ENCODE results near the gene RWDD1. TPM values are rescaled to one million over a fixed set of nuclear protein-coding genes. Genes with fewer than 3 reads are reported as not detected.
A peak's percentile ranks its signal among the peaks of the same experiment; 100 is the strongest.

Gene RWDD1
- total RNA-seq, 1 donor from 2014 or later = 49.6 TPM

GRCh38 chr6:116529466-116530290 lies 41.6 kb upstream of the RWDD1 start:
- peaks cover 19% of the 10 kb centered on the region for H3K27me3 Mint-ChIP-seq (ENCODE audit: low read depth)
- H3K9me3 Mint-ChIP-seq = no peaks in the 10 kb centered on the region
- TF ChIP-seq, protein P1, sequence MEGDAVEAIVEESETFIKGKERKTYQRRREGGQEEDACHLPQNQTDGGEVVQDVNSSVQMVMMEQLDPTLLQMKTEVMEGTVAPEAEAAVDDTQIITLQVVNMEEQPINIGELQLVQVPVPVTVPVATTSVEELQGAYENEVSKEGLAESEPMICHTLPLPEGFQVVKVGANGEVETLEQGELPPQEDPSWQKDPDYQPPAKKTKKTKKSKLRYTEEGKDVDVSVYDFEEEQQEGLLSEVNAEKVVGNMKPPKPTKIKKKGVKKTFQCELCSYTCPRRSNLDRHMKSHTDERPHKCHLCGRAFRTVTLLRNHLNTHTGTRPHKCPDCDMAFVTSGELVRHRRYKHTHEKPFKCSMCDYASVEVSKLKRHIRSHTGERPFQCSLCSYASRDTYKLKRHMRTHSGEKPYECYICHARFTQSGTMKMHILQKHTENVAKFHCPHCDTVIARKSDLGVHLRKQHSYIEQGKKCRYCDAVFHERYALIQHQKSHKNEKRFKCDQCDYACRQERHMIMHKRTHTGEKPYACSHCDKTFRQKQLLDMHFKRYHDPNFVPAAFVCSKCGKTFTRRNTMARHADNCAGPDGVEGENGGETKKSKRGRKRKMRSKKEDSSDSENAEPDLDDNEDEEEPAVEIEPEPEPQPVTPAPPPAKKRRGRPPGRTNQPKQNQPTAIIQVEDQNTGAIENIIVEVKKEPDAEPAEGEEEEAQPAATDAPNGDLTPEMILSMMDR (conservative IDR thresholded peaks at IDR 0.05) = no peak
- peaks cover 33% of the 10 kb centered on the region for H3K4me1 Mint-ChIP-seq
- H3K4me3 Mint-ChIP-seq = no peak overlapping the region
- no peak for DNase-seq (ENCODE audit: low read depth, low spot score)
- no peaks in the 10 kb centered on the region for H3K36me3 Mint-ChIP-seq (ENCODE audit: low read depth)
- H3K27ac Mint-ChIP-seq (ENCODE audit: unreplicated experiment) = no peak overlapping the region

DNA sequence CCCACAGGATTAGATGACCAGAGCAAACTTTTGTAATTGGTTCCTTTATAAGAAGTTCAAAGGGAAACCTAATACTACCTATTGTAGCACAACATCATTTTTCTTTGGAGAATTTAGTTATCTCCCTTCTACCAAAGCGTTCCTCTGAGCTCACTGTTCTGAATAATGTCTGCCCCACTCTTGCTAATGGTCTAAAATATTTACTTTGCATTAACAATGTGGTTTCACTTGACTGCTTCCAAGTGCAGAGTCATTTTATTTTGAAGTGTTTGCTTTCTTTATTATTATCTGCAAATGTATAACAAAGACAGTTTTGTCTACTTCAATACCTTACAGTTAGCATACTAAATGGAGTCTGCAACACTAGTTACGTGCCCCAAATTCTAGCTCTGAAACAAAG lies 40.9 kb upstream of the RWDD1 start:
- Mint-ChIP-seq H3K4me1 (peaks cover 33% of the 10 kb centered on the region), H3K27me3 (ENCODE audit: low read depth) (peaks cover 19% of the 10 kb centered on the region), H3K27ac (ENCODE audit: unreplicated experiment) (no peak overlapping the region), H3K4me3 (no peak overlapping the region), H3K9me3 (no peaks in the 10 kb centered on the region), H3K36me3 (ENCODE audit: low read depth) (no peaks in the 10 kb centered on the region)
- TF ChIP-seq, protein P1 (conservative IDR thresholded peaks at IDR 0.05) = no peak
- DNase-seq (ENCODE audit: low read depth, low spot score) = no peak

DNA sequence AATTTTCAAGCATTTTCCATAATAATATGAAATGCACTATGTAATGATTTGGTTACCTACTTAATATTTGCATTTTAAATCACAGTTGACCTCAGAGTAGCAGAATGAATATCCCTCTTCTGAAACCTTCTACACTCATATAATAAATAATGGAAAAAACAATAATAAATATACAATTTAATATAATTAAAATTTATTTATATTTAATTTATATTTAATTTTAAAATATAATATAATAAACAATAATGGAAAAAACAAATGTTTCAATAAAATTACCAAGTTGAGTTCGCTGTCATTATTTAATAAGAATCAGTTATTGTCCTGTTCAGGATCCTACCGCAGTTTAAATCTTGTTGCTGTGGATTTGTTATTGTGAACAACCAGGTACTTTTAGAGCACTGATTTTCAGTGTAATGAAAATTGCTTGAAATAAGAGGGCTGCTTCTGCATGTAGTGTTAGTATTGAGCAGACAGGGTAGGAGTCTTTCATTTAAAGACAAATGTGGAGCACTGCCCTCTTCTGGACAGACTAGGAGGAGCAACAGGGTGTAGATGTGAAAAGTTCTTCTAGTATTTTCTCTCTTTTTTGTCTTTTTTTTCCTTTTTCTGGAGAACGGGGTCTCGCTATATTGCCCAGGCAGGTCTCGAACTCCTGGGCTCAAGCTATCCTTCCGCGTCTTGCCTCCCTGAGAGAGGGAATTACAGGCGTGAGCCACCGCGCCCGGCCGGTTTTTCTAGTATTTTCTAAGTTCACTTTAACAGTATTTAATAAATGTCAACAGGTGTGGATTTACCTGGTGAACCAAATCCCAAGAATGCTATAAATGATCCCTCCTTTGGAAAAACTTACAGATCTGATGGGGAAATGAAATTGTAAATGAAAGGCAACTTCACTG lies 39.4 kb upstream of the RWDD1 start:
- Mint-ChIP-seq H3K4me1 (peaks cover 33% of the 10 kb centered on the region), H3K4me3 (no peak overlapping the region), H3K9me3 (no peaks in the 10 kb centered on the region), H3K27me3 (ENCODE audit: low read depth) (peaks cover 19% of the 10 kb centered on the region), H3K36me3 (ENCODE audit: low read depth) (no peaks in the 10 kb centered on the region), H3K27ac (ENCODE audit: unreplicated experiment) (no peak overlapping the region)
- peak; percentile 57 for DNase-seq (ENCODE audit: low read depth, low spot score)
- TF ChIP-seq, protein P1 (conservative IDR thresholded peaks at IDR 0.05) = peak; percentile 80

DNA sequence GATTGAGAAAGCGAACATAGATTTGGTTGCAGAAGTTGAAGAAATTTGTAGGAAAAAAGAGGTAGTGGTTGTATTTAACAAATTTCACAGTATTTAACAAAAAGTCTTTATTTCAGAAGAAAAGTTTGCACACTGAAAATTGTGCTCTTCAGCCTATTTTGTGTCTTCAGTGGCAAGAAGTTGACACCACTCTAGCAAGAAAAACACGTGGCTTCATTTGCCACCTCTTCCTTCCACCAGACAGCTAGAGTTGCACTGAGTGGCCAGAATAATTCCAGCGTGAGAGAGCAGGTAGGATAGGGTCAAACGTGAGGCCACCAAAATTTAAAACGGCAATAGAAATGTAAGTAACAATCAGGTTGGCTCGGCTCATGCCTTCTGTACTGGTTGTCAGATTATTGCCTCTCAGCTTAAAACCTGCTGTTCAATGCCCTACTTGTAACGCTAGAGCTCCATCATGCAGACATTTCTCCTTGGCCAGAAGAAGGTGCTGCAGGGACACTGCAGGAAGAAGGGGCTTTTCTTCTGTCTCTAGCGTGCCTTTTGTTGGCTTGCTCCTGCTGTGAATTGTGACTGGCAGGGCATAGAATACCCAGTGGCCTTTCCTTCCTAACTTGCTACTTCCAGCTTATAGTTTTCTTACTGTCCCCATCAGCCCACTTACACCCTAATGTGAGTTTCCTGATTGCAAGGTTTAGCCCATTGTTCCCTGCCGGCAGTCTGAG lies 37.9 kb upstream of the RWDD1 start:
- Mint-ChIP-seq H3K27me3 (ENCODE audit: low read depth) (peaks cover 19% of the 10 kb centered on the region), H3K4me3 (no peak overlapping the region), H3K27ac (ENCODE audit: unreplicated experiment) (peak overlapping the region; percentile 70), H3K4me1 (peaks cover 33% of the 10 kb centered on the region), H3K36me3 (ENCODE audit: low read depth) (no peaks in the 10 kb centered on the region), H3K9me3 (no peaks in the 10 kb centered on the region)
- TF ChIP-seq, protein P1 (conservative IDR thresholded peaks at IDR 0.05) = no peak
- no peak for DNase-seq (ENCODE audit: low read depth, low spot score)

DNA sequence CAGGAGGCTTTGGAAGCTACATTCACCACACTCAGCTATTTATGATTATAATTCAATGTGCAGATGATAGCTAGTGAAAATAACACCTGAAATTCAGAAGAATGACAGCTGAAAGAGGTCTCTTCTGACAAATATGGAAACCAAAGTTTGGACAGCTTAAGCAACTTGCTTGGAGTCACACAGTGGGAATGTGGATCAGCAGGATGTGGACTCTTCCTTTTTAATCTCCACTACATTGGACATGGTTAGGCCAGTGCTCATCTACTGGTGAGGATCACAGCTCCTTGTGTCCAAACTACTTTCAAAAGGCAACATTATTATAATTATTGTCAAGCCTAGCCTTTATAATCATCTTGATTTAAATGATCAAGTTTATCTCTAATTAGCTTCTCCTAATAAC lies 36.2 kb upstream of the RWDD1 start:
- no peak for DNase-seq (ENCODE audit: low read depth, low spot score)
- peaks cover 19% of the 10 kb centered on the region for H3K27me3 Mint-ChIP-seq (ENCODE audit: low read depth)
- no peak overlapping the region for H3K27ac Mint-ChIP-seq (ENCODE audit: unreplicated experiment)
- no peaks in the 10 kb centered on the region for H3K36me3 Mint-ChIP-seq (ENCODE audit: low read depth)
- H3K4me1 Mint-ChIP-seq = peaks cover 25% of the 10 kb centered on the region
- no peaks in the 10 kb centered on the region for H3K9me3 Mint-ChIP-seq
- TF ChIP-seq, protein P1 (conservative IDR thresholded peaks at IDR 0.05) = no peak
- H3K4me3 Mint-ChIP-seq = no peak overlapping the region

All from neural crest cell (in vitro differentiated cells).